SJCRH30 (cell line): ENCODE results near the gene SURF1. TPM values are rescaled to one million over a fixed set of nuclear protein-coding genes. Genes with fewer than 3 reads are reported as not detected.
"Not testable (repeated sequence)": the region's sequence is repeated elsewhere in the genome, so short reads cannot be mapped to it uniquely, and the experiment has no call there.

Experiments
- DNase-seq, 2 experiments: peaks; one replicate each; pipeline ENCODE4 v3.0.0-alpha.2; 2015 to 2020
- H3K27ac ChIP-seq: fragments of 250-450 bp; sonication (Bioruptor Pico); 2 replicates; pipeline ENCODE4 v1.5.1; 2020; ENCODE audit warnings: mild to moderate bottlenecking, moderate library complexity
- H3K27me3 ChIP-seq: fragments of 250-450 bp; sonication (Bioruptor Pico); 2 replicates; pipeline ENCODE4 v1.5.1; 2020; ENCODE audit warnings: mild to moderate bottlenecking, moderate library complexity
- H3K36me3 ChIP-seq: fragments of 250-450 bp; sonication (Bioruptor Pico); 2 replicates; pipeline ENCODE4 v1.5.1; 2020; ENCODE audit warnings: mild to moderate bottlenecking, moderate library complexity
- H3K4me1 ChIP-seq: fragments of 250-450 bp; sonication (Bioruptor Pico); 2 replicates; pipeline ENCODE4 v1.5.1; 2020; ENCODE audit warnings: mild to moderate bottlenecking, moderate library complexity
- H3K4me3 ChIP-seq: fragments of 250-450 bp; sonication (Bioruptor Pico); 2 replicates; pipeline ENCODE4 v1.5.1; 2020; ENCODE audit warnings: mild to moderate bottlenecking, moderate library complexity
- H3K9me3 ChIP-seq: fragments of 250-450 bp; sonication (Bioruptor Pico); replicated peaks from 2 replicates; pipeline ENCODE4 v1.5.1; 2020; ENCODE audit warnings: mild to moderate bottlenecking, moderate library complexity
- total RNA-seq: library from RNA; depleted of rRNA; stranded (reverse); fragments of >200 nt; shearing (Covaris generic); gene quantifications from 2 replicates; pipeline ENCODE4 v1.2.3, GENCODE V29; 2014; rRNA removed

Gene SURF1
- total RNA-seq, 1 experiment from 2014 or later: 19.3 TPM

GRCh38 chr9:133317551-133317950 is 38.7 kb downstream of the SURF1 start:
- not testable (repeated sequence) for H3K9me3 ChIP-seq, H3K27ac ChIP-seq, H3K4me1 ChIP-seq, H3K4me3 ChIP-seq, H3K36me3 ChIP-seq, H3K27me3 ChIP-seq, DNase-seq

- Histone ChIP-seq H3K27me3 (peaks cover 9% of the 10 kb centered on the region; the same call in 1 of the 2 replicates), H3K36me3 (no peaks in the 10 kb centered on the region), H3K4me3 (no peak overlapping the region), H3K27ac (no peak overlapping the region), H3K4me1 (no peaks in the 10 kb centered on the region), H3K9me3 (peaks cover 3% of the 10 kb centered on the region; the same call in 1 of the 2 replicates)
- DNase-seq: no peak
Measured at GRCh38 chr9:133315997-133316396, 40.3 kb downstream of the SURF1 start.

- H3K27ac ChIP-seq: no peak overlapping the region
- H3K4me1 ChIP-seq: no peaks in the 10 kb centered on the region; the same call in 1 of the 2 replicates
- no peaks in the 10 kb centered on the region for H3K36me3 ChIP-seq
- DNase-seq: no peak
- peaks cover 20% of the 10 kb centered on the region; the same call in 1 of the 2 replicates for H3K27me3 ChIP-seq
- no peaks in the 10 kb centered on the region; the same call in 1 of the 2 replicates for H3K9me3 ChIP-seq
- no peak overlapping the region for H3K4me3 ChIP-seq
Measured at GRCh38 chr9:133309608-133310007, 46.7 kb downstream of the SURF1 start.

GRCh38 chr9:133307301-133307700 is 49.0 kb downstream of the SURF1 start:
- H3K36me3 ChIP-seq: no peaks in the 10 kb centered on the region
- H3K27me3 ChIP-seq: peaks cover 33% of the 10 kb centered on the region
- no peaks in the 10 kb centered on the region; the same call in 1 of the 2 replicates for H3K9me3 ChIP-seq
- H3K4me3 ChIP-seq: no peak overlapping the region
- no peaks in the 10 kb centered on the region; the same call in 1 of the 2 replicates for H3K4me1 ChIP-seq
- no peak for DNase-seq
- H3K27ac ChIP-seq: no peak overlapping the region

DNA sequence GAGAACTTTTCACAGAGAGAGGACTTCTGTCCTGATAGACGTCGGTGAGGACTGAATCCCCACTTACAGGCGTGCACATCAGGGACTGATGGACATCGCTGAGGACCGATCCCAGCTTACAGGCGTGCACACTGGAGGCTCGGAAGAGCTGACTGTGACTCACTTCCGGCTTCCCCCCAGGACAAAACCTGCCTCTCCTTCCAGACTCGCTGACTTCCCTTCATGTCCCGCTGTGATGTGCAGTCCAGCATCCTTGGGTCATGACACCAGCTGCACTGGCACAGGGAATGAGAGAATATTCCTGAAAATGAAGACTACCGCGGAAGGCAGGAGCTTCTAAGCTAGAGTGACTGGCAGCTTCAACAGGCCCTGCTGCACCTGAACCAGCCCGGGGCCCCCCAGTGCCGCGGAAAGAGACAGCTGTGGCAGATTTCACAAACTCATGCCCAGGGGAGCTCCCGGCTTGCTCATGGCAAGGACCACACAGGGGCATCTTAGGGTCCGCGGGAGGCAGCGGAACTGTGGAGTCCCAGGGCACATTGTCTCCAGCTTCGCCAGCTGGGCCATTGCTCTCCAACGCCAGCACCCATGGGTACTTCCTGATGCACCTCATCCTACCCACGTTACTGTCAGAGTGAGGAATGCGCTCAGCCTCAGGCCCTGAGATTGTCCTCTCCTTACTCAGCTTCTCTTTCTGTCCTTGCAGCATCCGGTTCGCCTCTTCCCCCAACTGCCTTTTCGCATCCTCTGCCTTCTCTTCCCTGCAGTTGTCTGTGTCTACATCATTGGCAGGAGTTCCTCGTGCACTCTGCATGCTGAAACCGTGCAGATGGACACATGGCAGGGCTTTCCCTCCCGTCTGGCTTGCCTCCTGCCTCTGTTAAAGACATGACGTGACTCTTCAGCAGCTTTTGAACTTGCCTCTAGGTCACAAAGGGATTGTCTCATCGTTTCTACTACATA is 49.8 kb downstream of the SURF1 start:
- Histone ChIP-seq H3K4me3 (no peak overlapping the region), H3K4me1 (no peaks in the 10 kb centered on the region; the same call in 1 of the 2 replicates), H3K9me3 (no peaks in the 10 kb centered on the region; the same call in 1 of the 2 replicates), H3K27ac (no peak overlapping the region), H3K27me3 (peaks cover 33% of the 10 kb centered on the region), H3K36me3 (no peaks in the 10 kb centered on the region)
- no peak for DNase-seq

DNA sequence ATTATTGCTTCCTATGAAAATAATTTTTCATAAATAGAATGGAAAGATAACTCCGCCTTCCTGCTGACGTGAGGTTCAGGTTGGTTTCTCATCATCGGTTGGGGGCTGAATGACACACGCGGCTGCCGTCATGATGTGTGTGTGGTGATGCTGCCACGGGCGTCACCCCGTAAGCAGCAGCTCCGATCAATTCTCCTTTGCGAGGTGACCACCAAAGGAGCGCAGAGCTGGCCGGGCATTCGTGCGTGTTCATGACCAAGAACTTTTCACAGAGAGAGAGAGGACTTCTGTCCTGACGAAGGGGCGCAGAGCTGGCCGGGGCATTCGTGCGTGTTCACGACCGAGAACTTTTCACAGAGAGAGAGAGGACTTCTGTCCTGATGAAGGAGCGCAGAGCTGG is 50.6 kb downstream of the SURF1 start:
- Histone ChIP-seq H3K36me3 (no peaks in the 10 kb centered on the region), H3K9me3 (no peaks in the 10 kb centered on the region; the same call in 1 of the 2 replicates), H3K4me3 (no peak overlapping the region), H3K27ac (no peak overlapping the region), H3K4me1 (no peaks in the 10 kb centered on the region; the same call in 1 of the 2 replicates), H3K27me3 (peaks cover 33% of the 10 kb centered on the region)
- DNase-seq: no peak

DNA sequence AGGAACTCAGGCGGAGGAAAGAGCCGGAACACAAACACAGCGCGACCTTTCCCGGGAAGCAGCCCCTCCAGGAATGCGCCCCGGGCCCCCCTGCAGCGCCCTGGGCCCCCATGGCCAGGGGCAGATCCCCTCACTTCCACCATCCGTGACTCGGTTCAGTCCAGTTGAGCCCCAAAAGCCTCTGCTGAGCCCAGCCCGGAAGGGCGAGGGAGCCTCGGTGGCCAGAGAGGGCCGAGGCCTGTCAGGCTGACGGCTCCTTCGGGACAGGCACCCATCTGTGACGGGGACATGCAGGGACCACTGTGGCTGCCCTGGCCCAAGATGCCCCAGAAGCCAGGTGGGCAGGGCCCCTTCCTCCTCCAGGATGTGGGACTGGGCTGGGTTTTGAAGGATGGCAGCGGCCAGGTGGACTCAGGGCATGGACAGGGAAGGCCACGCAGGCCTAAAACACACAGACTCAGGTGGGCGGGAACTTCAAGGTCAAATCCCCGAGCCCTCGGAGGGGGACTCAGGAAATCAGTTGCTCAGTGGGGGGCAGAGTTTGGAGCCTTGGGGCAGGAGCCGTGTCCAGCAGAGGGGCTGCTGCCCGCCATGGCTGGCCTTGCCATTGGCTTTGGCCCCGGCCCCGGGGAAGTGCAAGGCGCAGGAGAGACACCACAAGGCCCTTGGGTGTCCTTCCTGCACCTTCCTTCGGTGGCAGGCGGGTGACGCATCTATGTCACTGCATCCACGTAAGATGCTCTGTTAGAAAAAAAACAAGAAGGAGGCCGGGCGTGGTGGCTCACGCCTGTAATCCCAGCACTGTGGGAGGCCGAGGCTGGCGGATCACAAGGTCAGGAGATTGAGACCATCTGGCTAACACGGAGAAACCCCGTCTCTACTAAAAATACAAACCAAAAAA is 51.6 kb downstream of the SURF1 start:
- H3K9me3 ChIP-seq: no peaks in the 10 kb centered on the region; the same call in 1 of the 2 replicates
- peaks cover 33% of the 10 kb centered on the region for H3K27me3 ChIP-seq
- H3K36me3 ChIP-seq: no peaks in the 10 kb centered on the region
- no peak overlapping the region for H3K4me3 ChIP-seq
- H3K27ac ChIP-seq: no peak overlapping the region
- H3K4me1 ChIP-seq: no peaks in the 10 kb centered on the region; the same call in 1 of the 2 replicates
- no peak for DNase-seq

GRCh38 chr9:133304158-133304470 is 52.2 kb downstream of the SURF1 start:
- H3K9me3 ChIP-seq: no peaks in the 10 kb centered on the region; the same call in 1 of the 2 replicates
- no peaks in the 10 kb centered on the region for H3K36me3 ChIP-seq
- H3K27me3 ChIP-seq: peaks cover 35% of the 10 kb centered on the region
- H3K4me3 ChIP-seq: no peak overlapping the region
- no peak for DNase-seq
- no peaks in the 10 kb centered on the region; the same call in 1 of the 2 replicates for H3K4me1 ChIP-seq
- H3K27ac ChIP-seq: no peak overlapping the region

DNA sequence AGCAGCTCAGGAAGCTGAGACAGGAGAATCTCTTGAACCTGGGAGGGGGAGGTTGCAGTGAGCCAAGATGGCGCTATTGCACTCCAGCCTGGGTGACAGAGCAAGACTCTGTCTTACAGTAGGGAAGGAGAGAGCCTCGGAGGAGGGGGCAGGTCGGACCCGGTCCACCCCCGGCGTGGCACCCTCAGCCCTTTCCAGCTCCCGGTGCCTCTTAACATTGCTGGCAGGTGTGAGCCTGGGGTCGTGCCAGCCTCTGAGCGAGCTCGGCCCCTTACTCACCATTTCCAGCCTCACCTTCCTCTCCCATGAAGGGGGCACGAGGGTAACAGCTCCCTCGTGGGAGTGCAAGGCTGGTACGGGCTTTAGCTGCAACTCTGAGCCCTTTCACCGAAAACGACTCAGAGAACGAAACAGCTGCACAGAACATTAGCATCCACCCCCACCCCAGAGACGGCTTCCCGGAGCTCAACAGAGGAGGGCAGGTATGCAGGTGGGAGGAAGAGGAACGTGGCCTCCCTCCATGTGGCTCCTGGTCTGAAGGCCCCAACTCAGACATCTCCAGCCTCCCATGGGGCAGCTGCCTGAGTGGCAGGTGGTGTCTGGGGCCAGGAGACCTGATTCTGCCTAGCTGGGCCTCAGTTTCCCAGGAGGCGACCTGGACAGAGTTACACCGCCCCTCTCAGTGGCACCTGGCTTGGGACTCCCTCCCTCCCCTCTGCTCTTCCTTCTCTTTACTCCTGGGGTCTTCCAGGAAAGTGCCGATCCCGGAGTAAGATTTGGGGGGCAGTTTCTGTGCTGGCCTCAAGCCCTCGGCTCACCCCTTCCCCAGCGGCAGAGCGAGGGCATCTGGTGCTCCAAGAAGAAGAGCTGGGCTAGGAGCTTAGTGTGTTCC is 52.8 kb downstream of the SURF1 start:
- no peaks in the 10 kb centered on the region for H3K9me3 ChIP-seq
- H3K36me3 ChIP-seq: no peaks in the 10 kb centered on the region
- H3K4me1 ChIP-seq: no peaks in the 10 kb centered on the region; the same call in 1 of the 2 replicates
- no peak overlapping the region for H3K4me3 ChIP-seq
- peaks cover 38% of the 10 kb centered on the region for H3K27me3 ChIP-seq
- no peak overlapping the region for H3K27ac ChIP-seq
- DNase-seq: no peak

Other genes starting within 250 kb of the SURF1 start
- 21.5 and 26.9 TPM in 2 replicates for gene RALGDS, start 235.2 kb downstream of the SURF1 start, total RNA-seq
- 1.2 TPM in 2 replicates for gene GBGT1, start 192.6 kb downstream of the SURF1 start, total RNA-seq
- not detected in 2 replicates for gene OBP2B, start 147.2 kb downstream of the SURF1 start, total RNA-seq
- not detected in 2 replicates for gene ABO, start 81.3 kb downstream of the SURF1 start, total RNA-seq
- 27.8 and 29.2 TPM in 2 replicates for gene SURF6, start 20.3 kb downstream of the SURF1 start, total RNA-seq
- gene MED22, start 8.4 kb downstream of the SURF1 start, total RNA-seq: 60.2 and 71.8 TPM in 2 replicates
- gene RPL7A, start 8.3 kb downstream of the SURF1 start, total RNA-seq: 3,575 and 3,860 TPM in 2 replicates
- 34.7 and 36.2 TPM in 2 replicates for gene SURF2, start 63 bp upstream of the SURF1 start, total RNA-seq
- gene SURF4, start 19.6 kb upstream of the SURF1 start, total RNA-seq: 232 and 233 TPM in 2 replicates
- gene STKLD1, start 19.9 kb upstream of the SURF1 start, total RNA-seq: 1.7 and 1.8 TPM in 2 replicates
- gene REXO4, start 61.5 kb upstream of the SURF1 start, total RNA-seq: 39.5 and 41.0 TPM in 2 replicates
- 0.42 and 0.43 TPM in 2 replicates for gene ADAMTS13, start 65.9 kb upstream of the SURF1 start, total RNA-seq
- gene CACFD1, start 103.5 kb upstream of the SURF1 start, total RNA-seq: 12.1 and 13.6 TPM in 2 replicates
- gene SLC2A6, start 122.6 kb upstream of the SURF1 start, total RNA-seq: 20.3 and 23.4 TPM in 2 replicates
- gene MYMK, start 168.5 kb upstream of the SURF1 start, total RNA-seq: 1.1 and 2.0 TPM in 2 replicates
- 3.3 and 3.5 TPM in 2 replicates for gene ADAMTSL2, start 178.2 kb upstream of the SURF1 start, total RNA-seq